NOMO-1 treated with dmso at 0.1 percent for 144 hours (cell line): ENCODE results near the gene RAB35.

Experiments used
- DNase-seq: peaks from one replicate; lab custom pipeline; 2025; ENCODE audit not compliant: unreplicated experiment; lab: John Stamatoyannopoulos, UW

RAB35 gene

DNA sequence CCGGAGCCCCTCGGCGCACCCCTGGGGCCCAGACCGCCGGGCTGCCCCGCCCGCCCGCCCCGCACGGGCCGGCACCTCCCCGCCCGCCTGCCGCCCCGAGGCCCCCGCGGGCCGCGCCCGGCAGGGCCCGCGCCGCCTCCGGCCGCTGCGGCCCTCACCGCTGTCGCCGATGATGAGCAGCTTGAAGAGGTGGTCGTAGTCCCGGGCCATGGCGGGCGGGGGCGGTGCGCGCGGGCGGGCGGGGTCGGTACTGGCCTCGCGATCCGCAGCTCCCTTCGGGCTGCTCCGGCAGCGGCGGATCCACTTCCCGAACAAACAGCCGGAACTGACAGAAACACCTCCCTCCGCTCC is at the start of gene RAB35:
RAB35 (minus strand) TSS at position 313 of the 351 bp plus-strand sequence; CDS start at position 210, 103 bp downstream.
- no peak for DNase-seq

GRCh38 chr12:120164293-120164692 is 47.7 kb upstream of the RAB35 start:
- no peak for DNase-seq

DNA sequence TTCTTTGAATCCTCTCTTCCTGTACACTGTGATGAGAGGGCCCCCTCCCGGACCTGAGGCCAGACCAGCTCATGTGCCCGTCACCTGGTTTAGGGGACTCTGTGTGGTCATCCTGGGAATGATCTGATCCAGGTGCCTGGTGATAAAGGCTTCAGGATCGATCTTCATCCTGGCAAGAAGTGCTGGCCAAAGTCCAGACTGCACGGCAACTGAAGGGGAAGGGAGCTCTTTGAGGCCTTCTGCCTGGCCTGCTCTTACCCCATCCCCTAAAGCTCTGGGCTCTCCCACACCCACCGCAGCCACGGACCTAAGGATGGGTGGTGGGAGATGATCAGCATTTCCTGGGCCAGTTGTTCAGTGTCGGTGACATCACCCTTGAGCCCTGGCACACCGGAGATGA is 46.2 kb upstream of the RAB35 start:
- DNase-seq, result no peak

- DNase-seq, result no peak
These were observed 45.3 kb upstream of the RAB35 start for GRCh38 chr12:120161852-120162251.

- no peak for DNase-seq
These were observed 43.1 kb upstream of the RAB35 start for GRCh38 chr12:120159509-120160237.

GRCh38 chr12:120158351-120158750 is 41.8 kb upstream of the RAB35 start:
- DNase-seq, result no peak

- no peak for DNase-seq
These were observed 41.1 kb upstream of the RAB35 start for GRCh38 chr12:120157678-120158077.

DNA sequence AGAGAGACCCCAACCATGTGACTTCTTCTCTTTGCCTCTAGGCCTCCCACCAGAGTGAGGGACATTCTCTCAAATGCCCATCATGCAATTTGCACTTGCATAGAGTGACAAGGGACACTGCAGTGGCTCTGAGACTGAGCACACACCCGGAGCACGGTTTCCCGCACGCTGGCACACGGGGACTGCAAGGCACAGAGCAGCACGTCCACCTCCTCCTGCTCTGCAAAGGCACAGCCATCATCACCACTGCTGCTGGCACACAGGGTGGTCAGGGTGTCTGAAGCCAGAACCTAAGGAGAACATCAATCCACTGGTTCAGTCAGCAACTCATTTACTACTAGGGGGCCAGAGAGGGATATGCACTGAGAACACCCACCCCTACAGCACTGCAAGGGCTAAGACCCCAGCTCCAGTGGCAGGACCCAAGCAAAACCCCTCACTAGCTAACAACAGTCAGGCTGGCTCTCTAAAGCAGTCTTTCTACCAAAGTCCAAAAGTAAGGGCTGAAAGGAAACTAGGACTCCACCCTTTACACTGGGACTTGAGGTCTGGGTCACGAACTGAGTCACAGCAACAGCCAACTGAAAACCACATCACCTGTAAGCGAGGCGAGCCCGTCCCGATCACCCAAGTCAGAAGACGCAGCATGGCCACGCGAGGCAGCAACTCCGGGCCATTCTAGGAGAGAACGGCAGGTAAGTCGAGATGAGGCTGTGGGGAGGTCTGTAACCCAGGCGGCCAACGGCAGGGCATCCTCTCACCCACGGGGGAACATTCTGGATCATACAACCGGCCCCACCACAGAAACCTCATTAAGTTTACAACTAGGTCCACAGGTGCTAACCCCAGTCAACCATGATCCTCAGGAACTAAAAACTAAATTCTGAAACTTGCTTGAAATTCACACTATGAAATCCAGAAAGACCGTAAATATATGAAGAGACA is 40.0 kb upstream of the RAB35 start:
- DNase-seq, result no peak

DNA sequence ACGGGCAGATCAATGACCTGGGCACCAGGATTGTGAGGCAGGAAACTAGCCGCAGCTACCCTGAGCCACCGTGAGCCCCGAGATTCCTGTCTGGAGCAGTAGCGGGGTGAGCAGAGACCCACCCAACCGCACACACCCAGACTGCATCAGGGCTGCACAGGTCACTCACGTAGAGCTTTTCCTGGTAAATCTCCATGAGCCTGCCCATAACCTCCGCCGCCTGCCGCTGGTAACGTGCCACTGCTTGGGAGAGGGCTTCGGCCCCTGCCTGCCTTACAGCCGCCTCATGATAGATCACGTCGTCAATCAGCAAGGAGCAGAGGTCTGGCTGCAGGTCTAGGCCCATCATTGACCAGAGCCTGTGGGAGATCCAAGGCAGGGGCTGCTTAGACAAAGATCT is 38.5 kb upstream of the RAB35 start:
- DNase-seq, result no peak

- DNase-seq, result no peak
These were observed 34.5 kb upstream of the RAB35 start for GRCh38 chr12:120150919-120151525.

- DNase-seq, result no peak
These were observed 31.5 kb upstream of the RAB35 start for GRCh38 chr12:120148011-120148410.

DNA sequence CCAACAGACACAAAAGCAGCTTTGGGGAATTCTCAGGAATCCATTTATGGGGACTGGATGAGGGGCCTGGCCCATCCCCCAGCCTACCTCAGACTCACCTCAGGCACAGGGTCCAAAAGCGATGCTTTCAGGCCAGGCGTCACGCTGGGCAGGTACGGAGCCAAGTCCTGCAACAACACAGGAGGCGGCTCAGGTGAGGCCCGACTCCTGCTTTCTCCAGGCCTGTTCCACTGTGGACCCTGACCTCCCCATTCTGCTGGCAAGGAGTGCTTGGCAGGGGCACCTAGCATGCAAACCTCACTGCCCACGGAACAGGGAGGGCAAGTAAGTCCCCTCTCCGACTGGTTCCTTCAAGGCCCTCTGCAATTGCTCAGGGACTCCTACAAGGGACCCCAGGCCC is 28.6 kb upstream of the RAB35 start:
- no peak for DNase-seq

DNA sequence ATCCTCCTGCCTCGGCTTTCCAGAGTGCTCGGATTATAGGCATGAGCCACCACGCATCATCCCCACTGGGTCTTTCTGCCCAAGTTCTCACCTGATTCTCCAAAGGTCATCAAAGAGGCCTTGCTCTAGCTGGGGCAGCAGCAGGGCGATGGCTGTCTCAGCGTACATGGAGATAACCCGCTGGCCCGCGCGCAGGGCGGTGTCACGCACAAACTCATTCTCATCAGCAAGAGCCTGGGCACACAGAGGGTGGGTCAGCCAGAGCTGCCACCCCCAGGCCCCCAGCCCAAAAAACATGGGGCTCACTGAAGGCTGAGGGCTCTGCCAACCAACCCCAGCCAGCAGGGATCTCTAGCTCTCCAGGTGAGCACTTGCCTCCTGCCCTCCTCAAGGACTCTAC is 27.7 kb upstream of the RAB35 start:
- DNase-seq, result no peak

GRCh38 chr12:120142231-120142877 is 25.8 kb upstream of the RAB35 start:
- no peak for DNase-seq

DNA sequence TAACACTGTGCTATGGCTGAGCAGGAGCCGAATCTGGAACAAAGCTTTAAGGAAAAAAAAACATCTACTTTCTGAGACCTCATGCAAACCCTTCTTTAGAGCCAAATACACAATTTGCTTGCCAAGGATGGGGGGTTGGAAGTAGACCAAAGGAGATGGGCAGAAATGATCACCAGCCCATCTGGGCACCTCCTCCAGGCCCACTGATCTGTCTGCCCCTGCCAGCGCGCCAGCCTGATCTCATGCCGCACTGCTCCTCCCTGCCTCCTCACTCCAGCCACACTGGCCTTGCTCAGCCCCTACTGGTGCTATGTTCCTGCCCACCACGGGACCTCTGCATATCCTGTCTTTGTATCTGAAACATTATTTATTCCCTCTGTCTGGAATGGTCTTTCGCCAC is 24.8 kb upstream of the RAB35 start:
- DNase-seq, result no peak

DNA sequence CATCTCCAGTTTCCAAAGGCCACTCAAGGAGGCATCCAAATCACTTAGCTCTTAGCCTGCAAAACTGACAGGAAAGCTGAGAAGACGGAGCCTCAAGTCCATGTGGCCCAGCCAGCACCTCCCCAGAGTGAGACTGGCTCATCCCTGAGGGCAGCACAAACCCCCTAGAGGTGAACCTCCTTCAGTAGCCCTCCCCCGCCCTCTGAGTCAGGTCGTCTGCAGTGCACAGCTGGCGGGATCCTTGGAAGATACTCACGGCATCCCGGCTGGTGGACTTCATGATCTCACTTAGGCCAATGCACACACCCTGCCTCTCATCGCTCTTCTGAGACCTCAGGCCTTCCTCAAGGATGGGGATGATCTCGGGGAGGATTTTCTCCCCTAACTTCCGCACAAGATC is 24.1 kb upstream of the RAB35 start:
- DNase-seq, result no peak

- DNase-seq, result no peak
These were observed 23.4 kb upstream of the RAB35 start for GRCh38 chr12:120139958-120140357.

- DNase-seq, result no peak
These were observed 21.8 kb upstream of the RAB35 start for GRCh38 chr12:120138366-120138765.

DNA sequence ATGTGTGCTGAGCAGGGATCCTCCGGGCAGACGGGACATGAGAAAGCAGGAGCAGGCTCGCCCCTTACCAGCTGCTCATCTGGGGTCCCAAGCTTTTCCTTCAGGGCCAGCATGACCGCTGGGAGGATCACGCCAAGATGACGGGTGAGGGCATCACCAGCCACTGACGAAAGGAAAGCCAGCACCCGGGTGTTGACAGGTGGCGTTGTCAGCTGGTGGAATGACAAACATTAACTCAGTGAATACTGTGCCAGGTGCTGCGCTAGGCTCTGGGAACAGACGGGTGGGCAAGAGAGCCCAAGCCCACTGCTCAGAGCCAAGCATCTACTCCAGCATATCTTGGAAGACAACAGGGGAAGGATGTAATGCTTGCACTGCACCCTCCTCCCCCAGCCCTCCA is 21.3 kb upstream of the RAB35 start:
- DNase-seq, result no peak

GRCh38 chr12:120136093-120136770 is 19.7 kb upstream of the RAB35 start:
- no peak for DNase-seq
